Measurements from ENCODE around the gene EXTL1. TPM values are rescaled to one million over a fixed set of nuclear protein-coding genes. Genes with fewer than 3 reads are reported as not detected.
A peak's percentile ranks its signal among the peaks of the same experiment; 100 is the strongest.

The EXTL1 gene
- total RNA-seq, 1 donor from 2014 or later, result 0.05 TPM

DNA sequence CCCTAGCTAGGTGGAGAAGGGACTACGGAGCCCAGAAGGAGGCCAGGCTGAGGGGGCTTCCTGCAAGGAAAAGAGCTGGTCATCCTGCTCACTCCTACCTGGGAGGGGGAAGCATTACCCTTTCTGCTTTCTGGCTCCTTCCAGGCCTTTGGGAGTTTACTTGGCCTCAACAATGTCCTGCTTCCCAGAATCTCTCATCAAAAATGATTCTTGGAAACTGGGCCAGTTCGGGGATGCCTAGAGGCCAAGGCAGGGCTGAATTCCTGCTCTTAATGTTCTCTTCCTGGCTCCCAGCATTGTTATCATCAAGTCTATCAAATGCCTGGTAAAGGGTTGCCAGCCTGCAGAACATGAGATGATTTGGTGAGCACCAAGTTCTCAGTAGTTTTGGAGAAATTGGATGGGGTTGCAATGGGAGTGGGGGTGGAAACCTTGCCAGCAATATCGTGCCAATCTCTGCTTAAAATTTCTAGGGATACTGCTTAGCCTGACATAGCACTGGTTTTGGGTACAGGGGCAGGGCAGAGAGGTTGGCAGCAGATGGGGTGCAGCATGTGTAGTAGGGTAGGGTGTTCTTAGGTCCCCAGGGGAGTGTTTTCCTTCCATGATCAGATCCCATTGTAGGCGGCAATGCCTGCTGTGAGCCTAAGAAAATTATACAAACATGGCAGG lies 16.0 kb upstream of the EXTL1 start:
- Mint-ChIP-seq H3K9me3 (no peaks in the 10 kb centered on the region), H3K27me3 (ENCODE audit: insufficient read depth) (peaks cover 12% of the 10 kb centered on the region), H3K4me1 (ENCODE audit: low read depth) (no peaks in the 10 kb centered on the region), H3K4me3 (no peak overlapping the region), H3K27ac (no peak overlapping the region), H3K36me3 (ENCODE audit: low read depth) (no peaks in the 10 kb centered on the region)
- DNase-seq (ENCODE audit: low spot score), result no peak
- intact Hi-C loops (cut with micrococcal nuclease), result no loop called here

- no peaks in the 10 kb centered on the region for H3K9me3 Mint-ChIP-seq
- H3K27me3 Mint-ChIP-seq (ENCODE audit: insufficient read depth), result peaks cover 18% of the 10 kb centered on the region
- no peaks in the 10 kb centered on the region for H3K4me1 Mint-ChIP-seq (ENCODE audit: low read depth)
- intact Hi-C loops (cut with micrococcal nuclease), result no loop called here
- no peak for DNase-seq (ENCODE audit: low spot score)
- H3K27ac Mint-ChIP-seq, result peak overlapping the region; percentile 25
- H3K36me3 Mint-ChIP-seq (ENCODE audit: low read depth), result no peaks in the 10 kb centered on the region
- no peak overlapping the region for H3K4me3 Mint-ChIP-seq
Observed at GRCh38 chr1:26006710-26007109, 14.9 kb upstream of the EXTL1 start.

DNA sequence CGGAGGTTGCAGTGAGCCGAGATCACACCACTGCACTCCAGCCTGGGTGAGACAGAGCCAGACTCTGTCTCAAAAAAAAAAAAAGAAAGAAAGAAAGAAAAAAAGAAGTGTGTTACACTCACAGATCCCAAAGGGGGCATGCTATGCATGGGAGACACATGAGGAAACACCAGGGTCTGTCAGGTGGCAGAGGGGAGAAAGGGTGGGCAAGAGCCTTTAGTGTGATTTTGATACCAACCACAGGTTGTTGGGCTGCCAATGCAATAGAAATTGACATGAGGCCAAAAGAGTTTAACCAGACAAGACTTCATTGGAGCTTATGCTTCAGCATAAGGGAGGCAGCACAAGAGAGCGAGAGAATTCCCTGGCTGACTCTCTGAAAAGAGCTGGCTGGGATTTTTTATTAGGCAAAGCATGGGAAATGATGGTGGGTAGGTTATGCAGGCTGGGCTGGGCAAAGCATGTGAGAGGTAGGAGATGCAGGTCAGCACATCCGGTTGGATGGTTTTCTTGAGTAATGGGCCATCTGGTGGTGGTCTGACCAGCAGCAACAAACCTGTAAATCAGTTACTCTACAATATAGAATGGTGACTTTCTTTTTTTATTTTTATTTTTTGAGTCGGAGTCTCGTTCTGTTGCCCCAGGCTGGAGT lies 11.7 kb upstream of the EXTL1 start:
- Mint-ChIP-seq H3K9me3 (no peaks in the 10 kb centered on the region), H3K4me1 (ENCODE audit: low read depth) (no peaks in the 10 kb centered on the region), H3K36me3 (ENCODE audit: low read depth) (no peaks in the 10 kb centered on the region), H3K27me3 (ENCODE audit: insufficient read depth) (peaks cover 12% of the 10 kb centered on the region), H3K27ac (no peak overlapping the region), H3K4me3 (no peak overlapping the region)
- no peak for DNase-seq (ENCODE audit: low spot score)
- intact Hi-C loops (cut with micrococcal nuclease), result no loop called here

DNA sequence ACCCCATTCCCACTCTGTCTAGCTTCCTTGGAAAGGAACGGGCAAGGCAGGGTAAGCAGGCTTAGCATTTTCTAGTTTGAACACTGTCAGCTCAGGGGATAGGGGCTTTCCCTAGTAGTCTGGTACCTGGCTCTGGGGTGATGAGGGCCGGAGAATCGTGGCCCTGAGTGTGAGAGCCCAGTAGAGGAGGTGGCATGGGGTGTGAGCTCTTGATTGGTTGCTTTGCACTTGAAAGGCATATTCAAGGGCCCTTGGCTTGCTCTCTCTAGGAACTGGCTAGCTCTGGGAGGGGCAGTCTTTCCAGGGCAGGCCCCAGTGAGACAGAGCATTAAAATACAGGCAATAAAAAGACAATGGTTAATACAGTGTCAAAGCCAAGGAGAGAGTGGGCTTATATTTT lies 10.8 kb upstream of the EXTL1 start:
- H3K36me3 Mint-ChIP-seq (ENCODE audit: low read depth), result no peaks in the 10 kb centered on the region
- H3K4me3 Mint-ChIP-seq, result no peak overlapping the region
- H3K9me3 Mint-ChIP-seq, result no peaks in the 10 kb centered on the region
- H3K4me1 Mint-ChIP-seq (ENCODE audit: low read depth), result no peaks in the 10 kb centered on the region
- no peak for DNase-seq (ENCODE audit: low spot score)
- peaks cover 12% of the 10 kb centered on the region for H3K27me3 Mint-ChIP-seq (ENCODE audit: insufficient read depth)
- intact Hi-C loops (cut with micrococcal nuclease), result no loop called here
- H3K27ac Mint-ChIP-seq, result no peak overlapping the region

GRCh38 chr1:26012864-26013263 lies 8.7 kb upstream of the EXTL1 start:
- Mint-ChIP-seq H3K4me3 (no peak overlapping the region), H3K9me3 (no peaks in the 10 kb centered on the region), H3K27me3 (ENCODE audit: insufficient read depth) (peaks cover 8% of the 10 kb centered on the region), H3K4me1 (ENCODE audit: low read depth) (no peaks in the 10 kb centered on the region), H3K27ac (no peak overlapping the region), H3K36me3 (ENCODE audit: low read depth) (no peaks in the 10 kb centered on the region)
- intact Hi-C loops (cut with micrococcal nuclease), result no loop called here
- DNase-seq (ENCODE audit: low spot score), result no peak

- H3K27me3 Mint-ChIP-seq (ENCODE audit: insufficient read depth), result peaks cover 12% of the 10 kb centered on the region
- DNase-seq (ENCODE audit: low spot score), result no peak
- no peaks in the 10 kb centered on the region for H3K4me1 Mint-ChIP-seq (ENCODE audit: low read depth)
- no peaks in the 10 kb centered on the region for H3K9me3 Mint-ChIP-seq
- intact Hi-C loops (cut with micrococcal nuclease), result no loop called here
- H3K36me3 Mint-ChIP-seq (ENCODE audit: low read depth), result no peaks in the 10 kb centered on the region
- no peak overlapping the region for H3K27ac Mint-ChIP-seq
- H3K4me3 Mint-ChIP-seq, result no peak overlapping the region
Observed at GRCh38 chr1:26014179-26014578, 7.4 kb upstream of the EXTL1 start.

- no peak for DNase-seq (ENCODE audit: low spot score)
- peaks cover 12% of the 10 kb centered on the region for H3K27me3 Mint-ChIP-seq (ENCODE audit: insufficient read depth)
- H3K4me1 Mint-ChIP-seq (ENCODE audit: low read depth), result peaks cover 10% of the 10 kb centered on the region
- intact Hi-C loops (cut with micrococcal nuclease), result no loop called here
- no peaks in the 10 kb centered on the region for H3K9me3 Mint-ChIP-seq
- H3K27ac Mint-ChIP-seq, result no peak overlapping the region
- H3K36me3 Mint-ChIP-seq (ENCODE audit: low read depth), result no peaks in the 10 kb centered on the region
- no peak overlapping the region for H3K4me3 Mint-ChIP-seq
Observed at GRCh38 chr1:26015358-26015757, 6.2 kb upstream of the EXTL1 start.

DNA sequence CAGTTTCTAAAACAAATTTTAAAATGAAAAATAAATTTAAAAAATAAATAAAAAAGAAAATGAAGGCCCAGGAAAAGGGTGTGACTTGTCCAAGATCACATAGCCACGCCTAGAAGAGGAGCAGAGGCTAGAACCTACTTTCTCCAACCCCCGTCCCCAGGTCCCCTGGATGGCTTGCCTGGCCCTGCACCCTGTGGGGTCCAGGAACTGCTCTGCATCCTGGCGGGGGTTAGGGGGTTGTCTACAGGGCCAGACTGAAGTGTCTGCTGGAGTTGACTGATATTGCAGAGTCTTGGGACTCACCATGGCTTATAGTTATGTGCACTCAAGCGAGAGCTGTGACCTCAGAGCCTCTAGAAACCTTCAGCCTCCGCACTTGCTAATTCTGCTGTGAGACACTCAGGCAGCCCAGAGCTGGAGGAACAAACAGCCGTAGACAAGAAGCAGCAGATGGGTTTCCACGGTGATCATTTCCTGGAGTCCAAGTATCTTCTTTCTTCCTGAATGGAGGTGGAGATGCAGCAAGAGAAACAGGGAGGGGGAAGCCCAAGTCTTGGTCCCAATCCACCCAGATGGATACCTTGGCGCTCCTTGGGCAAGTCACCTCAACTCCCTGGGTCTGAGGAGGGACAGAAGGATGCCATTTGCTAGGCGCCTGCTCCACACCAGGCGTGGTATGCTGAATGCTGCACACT lies 5.2 kb upstream of the EXTL1 start:
- no peak overlapping the region for H3K4me3 Mint-ChIP-seq
- H3K27me3 Mint-ChIP-seq (ENCODE audit: insufficient read depth), result peaks cover 12% of the 10 kb centered on the region
- H3K27ac Mint-ChIP-seq, result no peak overlapping the region
- H3K36me3 Mint-ChIP-seq (ENCODE audit: low read depth), result no peaks in the 10 kb centered on the region
- H3K4me1 Mint-ChIP-seq (ENCODE audit: low read depth), result peaks cover 11% of the 10 kb centered on the region
- H3K9me3 Mint-ChIP-seq, result no peaks in the 10 kb centered on the region
- DNase-seq (ENCODE audit: low spot score), result no peak
- intact Hi-C loops (cut with micrococcal nuclease), result no loop called here

GRCh38 chr1:26016953-26017545 lies 4.5 kb upstream of the EXTL1 start:
- DNase-seq (ENCODE audit: low spot score), result no peak
- H3K27me3 Mint-ChIP-seq (ENCODE audit: insufficient read depth), result peaks cover 12% of the 10 kb centered on the region
- intact Hi-C loops (cut with micrococcal nuclease), result no loop called here

DNA sequence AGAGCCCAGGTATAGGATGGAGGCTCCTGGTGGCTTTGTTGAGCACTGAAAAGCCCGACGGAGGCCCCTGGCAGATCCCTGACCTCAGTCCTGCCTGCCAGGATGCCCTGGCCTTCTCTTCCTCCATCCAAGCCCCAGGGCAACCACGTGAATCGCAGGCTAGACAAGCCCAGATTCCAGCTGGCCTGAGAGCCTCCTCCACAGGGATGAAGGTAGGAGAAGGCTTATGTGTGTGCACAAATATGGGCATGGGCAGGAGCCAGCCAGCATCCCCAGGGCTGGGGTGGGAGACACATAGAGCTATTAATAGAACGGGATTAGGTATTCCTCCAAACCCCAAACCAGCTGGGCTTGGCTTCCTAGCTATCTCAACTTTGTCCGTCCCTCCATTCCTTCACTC lies 4.0 kb upstream of the EXTL1 start:
- Mint-ChIP-seq H3K4me1 (ENCODE audit: low read depth) (peaks cover 11% of the 10 kb centered on the region), H3K36me3 (ENCODE audit: low read depth) (no peaks in the 10 kb centered on the region), H3K9me3 (no peaks in the 10 kb centered on the region), H3K4me3 (no peak overlapping the region), H3K27ac (no peak overlapping the region), H3K27me3 (ENCODE audit: insufficient read depth) (peaks cover 12% of the 10 kb centered on the region)
- no peak for DNase-seq (ENCODE audit: low spot score)
- intact Hi-C loops (cut with micrococcal nuclease), result no loop called here

More at GRCh38 chr1:26016953-26017545, 4.5 kb upstream of the EXTL1 start:
- Mint-ChIP-seq H3K27ac (no peak overlapping the region), H3K36me3 (ENCODE audit: low read depth) (no peaks in the 10 kb centered on the region), H3K4me1 (ENCODE audit: low read depth) (peaks cover 11% of the 10 kb centered on the region), H3K4me3 (no peak overlapping the region), H3K9me3 (no peaks in the 10 kb centered on the region)

GRCh38 chr1:26019641-26020315 lies 1.8 kb upstream of the EXTL1 start:
- H3K36me3 Mint-ChIP-seq (ENCODE audit: low read depth), result no peaks in the 10 kb centered on the region
- peaks cover 11% of the 10 kb centered on the region for H3K4me1 Mint-ChIP-seq (ENCODE audit: low read depth)
- no peak overlapping the region for H3K4me3 Mint-ChIP-seq
- intact Hi-C loops (cut with micrococcal nuclease), result no loop called here
- no peak for DNase-seq (ENCODE audit: low spot score)
- peaks cover 12% of the 10 kb centered on the region for H3K27me3 Mint-ChIP-seq (ENCODE audit: insufficient read depth)
- H3K27ac Mint-ChIP-seq, result no peak overlapping the region
- no peaks in the 10 kb centered on the region for H3K9me3 Mint-ChIP-seq

DNA sequence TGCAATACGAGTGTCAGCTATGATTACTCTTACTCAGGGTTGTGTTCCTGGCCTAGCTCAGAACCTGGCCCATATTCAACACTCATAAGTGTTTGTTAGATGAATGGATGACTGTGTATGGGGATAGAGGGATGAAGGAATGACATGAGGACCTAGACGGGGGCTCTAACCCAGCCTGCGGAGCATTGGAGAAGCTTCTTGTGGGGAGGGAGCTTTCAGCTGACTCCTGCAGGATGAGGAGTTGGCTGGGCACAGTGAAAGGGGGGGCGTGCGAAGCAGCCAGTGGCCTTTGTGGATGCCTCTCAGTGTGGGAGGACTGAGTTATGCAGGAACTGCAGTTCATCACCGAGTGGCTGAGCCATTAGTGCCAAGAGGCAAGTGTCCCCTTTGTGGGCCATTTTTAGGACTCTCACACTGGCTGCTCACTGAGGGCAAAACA lies 1.2 kb upstream of the EXTL1 start:
- Mint-ChIP-seq H3K36me3 (ENCODE audit: low read depth) (no peaks in the 10 kb centered on the region), H3K4me3 (no peak overlapping the region), H3K27me3 (ENCODE audit: insufficient read depth) (peaks cover 12% of the 10 kb centered on the region), H3K9me3 (no peaks in the 10 kb centered on the region), H3K27ac (no peak overlapping the region), H3K4me1 (ENCODE audit: low read depth) (peaks cover 11% of the 10 kb centered on the region)
- intact Hi-C loops (cut with micrococcal nuclease), result no loop called here
- no peak for DNase-seq (ENCODE audit: low spot score)

Measured in activated T-helper 1 cell treated with anti-CD3 and anti-CD28 coated beads, Interleukin-12 subunit alpha, Interleukin-12 subunit beta, Interleukin-2, Interleukin-4 antibody, amounts not matched to agents 30 ng/mL and 10 ng/mL and 1 ng/mL, durations not matched to agents 14 hours and 24 hours and 36 hours (primary cell).